ENCODE data around the gene ELF2. TPM values are rescaled to one million over a fixed set of nuclear protein-coding genes. Genes with fewer than 3 reads are reported as not detected.
A peak's percentile ranks its signal among the peaks of the same experiment; 100 is the strongest.

Gene ELF2
- total and polyA plus RNA-seq, 2 donors (not counting 3 experiments of a cell fraction or from before 2014, with no cell fraction given), result 16.4 to 35.1 TPM

DNA sequence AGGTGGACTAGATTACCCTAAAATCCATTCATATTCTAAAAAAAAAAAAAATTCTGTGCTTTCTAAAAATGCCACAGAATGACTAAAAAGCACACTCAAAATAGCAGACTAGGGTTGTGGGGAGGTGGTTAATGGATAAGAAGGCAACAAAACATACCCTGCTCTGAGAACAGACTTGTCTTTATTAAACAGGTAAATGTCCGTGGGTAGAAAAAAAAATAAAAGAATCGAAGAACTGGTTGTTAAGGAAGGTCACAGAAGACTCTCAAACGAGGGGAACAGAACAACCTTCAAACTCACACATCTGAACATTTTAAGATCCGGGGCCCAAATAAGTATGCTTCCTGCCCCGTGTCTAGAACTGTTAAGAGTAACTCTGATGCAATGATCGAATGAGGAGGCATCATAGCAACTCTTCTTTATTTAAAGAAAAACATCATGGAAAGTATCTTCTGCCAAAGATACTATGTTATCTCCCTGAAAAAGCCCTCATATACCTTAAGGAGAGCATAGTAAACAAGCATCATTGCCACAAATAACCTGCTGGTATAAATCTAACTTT is 68.4 kb downstream of the ELF2 start:
- POLR2A ChIA-PET, result no interaction called here

DNA sequence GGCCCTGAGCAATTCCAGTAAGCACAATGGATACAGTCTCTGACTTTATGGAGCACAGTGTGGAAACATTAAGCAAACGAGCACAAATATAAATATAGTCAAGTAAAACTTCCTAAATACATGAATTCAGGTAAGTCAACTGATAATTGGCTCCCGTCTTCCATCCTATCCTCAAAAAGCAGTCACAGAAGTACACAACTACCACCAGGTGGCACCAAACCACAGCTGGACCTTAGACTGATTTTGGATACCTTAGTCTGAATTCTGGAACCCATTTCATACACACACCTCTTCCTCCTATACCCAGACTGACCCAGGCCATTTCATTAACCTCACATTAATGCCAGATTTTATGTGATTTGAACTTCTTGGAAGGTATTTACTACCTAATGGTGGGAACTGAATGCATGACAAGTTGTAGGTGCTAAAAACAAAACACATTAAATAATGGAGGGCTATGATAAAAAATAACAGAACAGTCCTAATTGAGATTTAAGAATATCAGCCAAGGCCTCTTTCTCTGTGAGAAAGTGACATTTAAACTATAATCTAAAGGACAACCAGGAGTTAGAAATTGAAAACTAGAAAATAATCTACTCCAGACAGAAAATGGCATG is 77.5 kb downstream of the ELF2 start:
- POLR2A ChIA-PET, result no interaction called here
- Histone ChIP-seq H3K27me3 (ENCODE audit: control insufficient read depth in 2 of 2, insufficient read depth in 2 of 2, low read length in 2 of 2) (no peaks in the 10 kb centered on the region), H3K36me3 (ENCODE audit: control insufficient read depth in 2 of 2, extremely low read depth in 1 of 2, insufficient read depth in 2 of 2, low read length in 2 of 2) (no peaks in the 10 kb centered on the region), H4K20me1 (replicated peaks; ENCODE audit: control insufficient read depth, extremely low read depth, insufficient read depth, low read length) (no peaks in the 10 kb centered on the region), H3K4me2 (ENCODE audit: insufficient read depth, low read length) (no peak overlapping the region), H3K9me3 (replicated peaks; ENCODE audit: control insufficient read depth, insufficient read depth, low read length) (no peaks in the 10 kb centered on the region), H3K79me2 (ENCODE audit: control insufficient read depth, insufficient read depth, low read length) (no peaks in the 10 kb centered on the region), H3K9me1 (replicated peaks; ENCODE audit: control insufficient read depth, extremely low read depth, insufficient read depth, low read length) (no peaks in the 10 kb centered on the region), H2AFZ (ENCODE audit: low read depth, low read length) (no peak overlapping the region), H3K27ac (ENCODE audit: insufficient read depth, low read depth, low read length) (no peak overlapping the region), H3K4me3 (replicated peaks in 1 of 3; ENCODE audit: insufficient read depth in 1 of 3, low read depth in 1 of 3, low read length in 3 of 3) (no peak overlapping the region), H3K4me1 (ENCODE audit: control insufficient read depth, extremely low read depth, insufficient read depth, low read length) (no peaks in the 10 kb centered on the region), H3K9ac (replicated peaks; ENCODE audit: extremely low read depth, insufficient read depth, low read length) (no peak overlapping the region)
- TF ChIP-seq, protein P1, sequence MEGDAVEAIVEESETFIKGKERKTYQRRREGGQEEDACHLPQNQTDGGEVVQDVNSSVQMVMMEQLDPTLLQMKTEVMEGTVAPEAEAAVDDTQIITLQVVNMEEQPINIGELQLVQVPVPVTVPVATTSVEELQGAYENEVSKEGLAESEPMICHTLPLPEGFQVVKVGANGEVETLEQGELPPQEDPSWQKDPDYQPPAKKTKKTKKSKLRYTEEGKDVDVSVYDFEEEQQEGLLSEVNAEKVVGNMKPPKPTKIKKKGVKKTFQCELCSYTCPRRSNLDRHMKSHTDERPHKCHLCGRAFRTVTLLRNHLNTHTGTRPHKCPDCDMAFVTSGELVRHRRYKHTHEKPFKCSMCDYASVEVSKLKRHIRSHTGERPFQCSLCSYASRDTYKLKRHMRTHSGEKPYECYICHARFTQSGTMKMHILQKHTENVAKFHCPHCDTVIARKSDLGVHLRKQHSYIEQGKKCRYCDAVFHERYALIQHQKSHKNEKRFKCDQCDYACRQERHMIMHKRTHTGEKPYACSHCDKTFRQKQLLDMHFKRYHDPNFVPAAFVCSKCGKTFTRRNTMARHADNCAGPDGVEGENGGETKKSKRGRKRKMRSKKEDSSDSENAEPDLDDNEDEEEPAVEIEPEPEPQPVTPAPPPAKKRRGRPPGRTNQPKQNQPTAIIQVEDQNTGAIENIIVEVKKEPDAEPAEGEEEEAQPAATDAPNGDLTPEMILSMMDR (IDR thresholded peaks at IDR 0.05; ENCODE audit: extremely low read depth in 1 of 2, insufficient read depth in 1 of 2, low read depth in 1 of 2, low read length in 2 of 2), result peak; percentile 76 to 77
- no peak for TF ChIP-seq POLR2AphosphoS5 (IDR thresholded peaks at IDR 0.05; ENCODE audit: insufficient read depth, low read depth, low read length)
- CTCF ChIA-PET, result interaction anchor here (0.7 to 6.4 kb wide), 20 partner anchors 8 to 202 kb away, joined by 3 to 59 read pairs (median 4); partner anchors contain the start of genes ELF2, MGARP and NAA15
- BruUV-seq (replicated peaks), result no TSS peak
- DNase-seq (ENCODE audit: low read depth, low spot score) (peak; percentile 79), FAIRE-seq (peak; percentile 96)
- dilution Hi-C loops (cut with MboI; ENCODE audit: extremely low pct_ligation_motif_present, low sequenced_read_pairs), result no loop called here
- intact Hi-C loops (cut with micrococcal nuclease), result loop anchor here (1.0 to 5.0 kb wide), 8 partner anchors 49 to 534 kb away; partner anchors contain the start of genes ELF2 and MGARP

More for the DNA sequence above, 68.4 kb downstream of the ELF2 start:
- no peak overlapping the region for H3K4me2 ChIP-seq (ENCODE audit: insufficient read depth, low read length)
- FAIRE-seq (no peak), DNase-seq (ENCODE audit: low read depth, low spot score) (no peak)
- CTCF ChIA-PET, result interaction anchor here (1.0 to 1.7 kb wide), 3 partner anchors 8 to 118 kb away, joined by 3 to 6 read pairs (median 3); no protein-coding TSS in a partner anchor
- no peaks in the 10 kb centered on the region for H3K27me3 ChIP-seq (ENCODE audit: control insufficient read depth in 2 of 2, insufficient read depth in 2 of 2, low read length in 2 of 2)
- no peak overlapping the region for H3K9ac ChIP-seq (replicated peaks; ENCODE audit: extremely low read depth, insufficient read depth, low read length)
- intact Hi-C loops (cut with micrococcal nuclease), result no loop called here
- dilution Hi-C loops (cut with MboI; ENCODE audit: extremely low pct_ligation_motif_present, low sequenced_read_pairs), result no loop called here
- H3K4me3 ChIP-seq (replicated peaks in 1 of 3; ENCODE audit: insufficient read depth in 1 of 3, low read depth in 1 of 3, low read length in 3 of 3), result no peak overlapping the region
- H3K36me3 ChIP-seq (ENCODE audit: control insufficient read depth in 2 of 2, extremely low read depth in 1 of 2, insufficient read depth in 2 of 2, low read length in 2 of 2), result no peaks in the 10 kb centered on the region
- H3K27ac ChIP-seq (ENCODE audit: insufficient read depth, low read depth, low read length), result no peak overlapping the region
- H3K9me1 ChIP-seq (replicated peaks; ENCODE audit: control insufficient read depth, extremely low read depth, insufficient read depth, low read length), result no peaks in the 10 kb centered on the region
- no peaks in the 10 kb centered on the region for H3K9me3 ChIP-seq (replicated peaks; ENCODE audit: control insufficient read depth, insufficient read depth, low read length)
- no TSS peak for BruUV-seq (replicated peaks)
- no peak for TF ChIP-seq POLR2A (IDR thresholded peaks at IDR 0.05; ENCODE audit: low read depth, low read length)
- TF ChIP-seq, protein P1 (IDR thresholded peaks at IDR 0.05; ENCODE audit: extremely low read depth in 1 of 2, insufficient read depth in 1 of 2, low read depth in 1 of 2, low read length in 2 of 2), result no peak
- H2AFZ ChIP-seq (ENCODE audit: low read depth, low read length), result no peak overlapping the region
- no peaks in the 10 kb centered on the region for H3K4me1 ChIP-seq (ENCODE audit: control insufficient read depth, extremely low read depth, insufficient read depth, low read length)
- no peaks in the 10 kb centered on the region for H4K20me1 ChIP-seq (replicated peaks; ENCODE audit: control insufficient read depth, extremely low read depth, insufficient read depth, low read length)
- H3K79me2 ChIP-seq (ENCODE audit: control insufficient read depth, insufficient read depth, low read length), result no peaks in the 10 kb centered on the region
